OCI-LY1 (cell line): ENCODE data around the gene HNRNPAB.

ENCODE experiments used
- H2AFZ ChIP-seq: fragments of 200-600 bp; sonication (generic), shearing (Covaris generic); 2 replicates; pipeline ENCODE4 v1.6.0; 2014; ENCODE audit warnings: antibody characterized with exemption, mild to moderate bottlenecking, low read length
- H3F3A ChIP-seq: fragments of 200-600 bp; sonication (generic), shearing (Covaris generic); 2 replicates; pipeline ENCODE4 v1.6.0; 2014; ENCODE audit warnings: mild to moderate bottlenecking, antibody characterized with exemption, low read length, moderate library complexity; ENCODE audit not compliant: insufficient read depth
- H3K27ac ChIP-seq: fragments of 200-600 bp; sonication (generic); 2 replicates; pipeline ENCODE4 v1.5.1; 2014; ENCODE audit warnings: low read length, mixed run types, mild to moderate bottlenecking, low read depth; ENCODE audit not compliant: poor library complexity, severe bottlenecking
- H3K27me3 ChIP-seq: fragments of 200-600 bp; sonication (generic); 2 replicates; pipeline ENCODE4 v1.6.0; 2014; ENCODE audit warnings: antibody characterized with exemption, mild to moderate bottlenecking, low read length, moderate library complexity; ENCODE audit not compliant: insufficient read depth
- H3K36me3 ChIP-seq: fragments of 200-600 bp; sonication (generic); 2 replicates; pipeline ENCODE4 v1.6.1; 2014; ENCODE audit warnings: mild to moderate bottlenecking, antibody characterized with exemption, low read length, moderate library complexity, mixed read lengths; ENCODE audit not compliant: insufficient read depth
- H3K4me1 ChIP-seq: fragments of 200-600 bp; sonication (generic); 2 replicates; pipeline ENCODE4 v1.5.1; 2014; ENCODE audit warnings: mild to moderate bottlenecking, low read length, moderate library complexity; ENCODE audit not compliant: insufficient read depth, severe bottlenecking
- H3K4me2 ChIP-seq: fragments of 200-600 bp; sonication (generic), shearing (Covaris generic); 2 replicates; pipeline ENCODE4 v1.6.1; 2014; ENCODE audit warnings: low read length
- H3K4me3 ChIP-seq: fragments of 200-600 bp; sonication (generic); 2 replicates; pipeline ENCODE4 v1.5.1; 2014; ENCODE audit warnings: low read length, low read depth, mild to moderate bottlenecking, mixed read lengths; ENCODE audit not compliant: poor library complexity, severe bottlenecking
- H3K79me2 ChIP-seq: fragments of 200-600 bp; shearing (Covaris generic); 2 replicates; pipeline ENCODE4 v1.6.1; 2016; ENCODE audit warnings: mixed run types, low read length, mixed read lengths; ENCODE audit not compliant: insufficient read depth
- H3K9ac ChIP-seq: fragments of 200-600 bp; sonication (generic), shearing (Covaris generic); 2 replicates; pipeline ENCODE4 v1.6.1; 2014; ENCODE audit warnings: mild to moderate bottlenecking, low read length, mixed read lengths
- H3K9me2 ChIP-seq: fragments of 200-600 bp; sonication (generic), shearing (Covaris generic); 2 replicates; pipeline ENCODE4 v1.6.1; 2014; ENCODE audit warnings: low read depth, mild to moderate bottlenecking, low read length, mixed read lengths
- H3K9me3 ChIP-seq: fragments of 200-600 bp; shearing (Covaris generic); 2 replicates; pipeline ENCODE4 v1.6.1; 2014; ENCODE audit warnings: low read length, mixed read lengths
- H4K20me1 ChIP-seq: fragments of 200-600 bp; sonication (generic), shearing (Covaris generic); 2 replicates; pipeline ENCODE4 v1.6.0; 2016; ENCODE audit warnings: mild to moderate bottlenecking, low read length; ENCODE audit not compliant: insufficient read depth
- EZH2 ChIP-seq: fragments of 200-600 bp; sonication (generic), shearing (Covaris generic); IDR thresholded peaks from 2 replicates; pipeline ENCODE4 v1.8.0; 2017; ENCODE audit warnings: borderline replicate concordance, mixed run types, mild to moderate bottlenecking, antibody characterized with exemption, low read length, moderate library complexity, mixed read lengths
- TF ChIP-seq, protein P1 (sequence below): fragments of 200-600 bp; sonication (generic), shearing (Covaris generic); IDR thresholded peaks from 2 replicates; pipeline ENCODE4 v1.5.1; 2017; ENCODE audit warnings: mild to moderate bottlenecking, antibody characterized with exemption, low read length, moderate library complexity, mixed read lengths

Gene HNRNPAB

DNA sequence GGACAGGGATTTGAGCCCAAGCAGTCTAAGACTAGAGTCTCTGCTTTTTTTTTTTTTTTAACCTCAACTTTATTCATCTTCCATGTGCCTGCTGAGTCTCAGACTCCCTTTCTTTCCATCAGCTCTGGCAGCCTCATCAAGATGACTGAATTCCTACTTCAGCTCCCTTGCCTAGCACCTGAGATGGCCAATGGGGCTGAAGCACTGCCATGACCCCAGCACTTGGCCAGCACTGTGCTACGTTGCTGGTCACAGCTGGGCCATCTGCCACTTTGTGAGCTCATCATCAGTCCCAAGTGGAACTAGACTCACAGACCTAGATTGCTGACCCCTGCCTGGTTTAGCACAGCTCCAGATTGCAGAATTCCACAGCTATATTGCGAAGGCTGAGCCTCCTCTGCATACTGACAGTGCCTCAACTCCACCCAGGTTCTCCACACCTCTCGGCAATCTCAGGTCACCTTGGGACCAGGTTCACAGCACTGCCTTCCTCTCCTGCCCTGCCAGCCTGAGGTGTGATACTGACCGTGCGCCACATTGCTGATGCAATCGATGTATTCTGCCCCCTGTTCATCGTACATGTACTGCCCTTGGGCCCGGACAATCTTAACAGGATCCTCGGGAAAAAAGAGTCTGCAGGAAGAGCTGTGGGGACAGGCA lies 26.7 kb downstream of the HNRNPAB start:
- Histone ChIP-seq H3K9ac (peak overlapping the region; percentile 99), H3K27me3 (no peaks in the 10 kb centered on the region), H3K36me3 (peaks cover 50% of the 10 kb centered on the region), H3K4me1 (peaks cover 20% of the 10 kb centered on the region), H3F3A (0 out of 2 replicates have a peak, but pooled peaks cover 3% of the 10 kb centered on the region), H3K9me2 (no peaks in the 10 kb centered on the region), H3K79me2 (peaks cover 7% of the 10 kb centered on the region), H3K4me3 (peak overlapping the region; percentile 99), H4K20me1 (no peaks in the 10 kb centered on the region), H3K4me2 (peak overlapping the region; percentile 94), H3K9me3 (no peaks in the 10 kb centered on the region), H3K27ac (peak overlapping the region; percentile 0), H2AFZ (no peak overlapping the region)
- TF ChIP-seq, protein P1, sequence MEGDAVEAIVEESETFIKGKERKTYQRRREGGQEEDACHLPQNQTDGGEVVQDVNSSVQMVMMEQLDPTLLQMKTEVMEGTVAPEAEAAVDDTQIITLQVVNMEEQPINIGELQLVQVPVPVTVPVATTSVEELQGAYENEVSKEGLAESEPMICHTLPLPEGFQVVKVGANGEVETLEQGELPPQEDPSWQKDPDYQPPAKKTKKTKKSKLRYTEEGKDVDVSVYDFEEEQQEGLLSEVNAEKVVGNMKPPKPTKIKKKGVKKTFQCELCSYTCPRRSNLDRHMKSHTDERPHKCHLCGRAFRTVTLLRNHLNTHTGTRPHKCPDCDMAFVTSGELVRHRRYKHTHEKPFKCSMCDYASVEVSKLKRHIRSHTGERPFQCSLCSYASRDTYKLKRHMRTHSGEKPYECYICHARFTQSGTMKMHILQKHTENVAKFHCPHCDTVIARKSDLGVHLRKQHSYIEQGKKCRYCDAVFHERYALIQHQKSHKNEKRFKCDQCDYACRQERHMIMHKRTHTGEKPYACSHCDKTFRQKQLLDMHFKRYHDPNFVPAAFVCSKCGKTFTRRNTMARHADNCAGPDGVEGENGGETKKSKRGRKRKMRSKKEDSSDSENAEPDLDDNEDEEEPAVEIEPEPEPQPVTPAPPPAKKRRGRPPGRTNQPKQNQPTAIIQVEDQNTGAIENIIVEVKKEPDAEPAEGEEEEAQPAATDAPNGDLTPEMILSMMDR: no peak
- TF ChIP-seq EZH2: no peak

DNA sequence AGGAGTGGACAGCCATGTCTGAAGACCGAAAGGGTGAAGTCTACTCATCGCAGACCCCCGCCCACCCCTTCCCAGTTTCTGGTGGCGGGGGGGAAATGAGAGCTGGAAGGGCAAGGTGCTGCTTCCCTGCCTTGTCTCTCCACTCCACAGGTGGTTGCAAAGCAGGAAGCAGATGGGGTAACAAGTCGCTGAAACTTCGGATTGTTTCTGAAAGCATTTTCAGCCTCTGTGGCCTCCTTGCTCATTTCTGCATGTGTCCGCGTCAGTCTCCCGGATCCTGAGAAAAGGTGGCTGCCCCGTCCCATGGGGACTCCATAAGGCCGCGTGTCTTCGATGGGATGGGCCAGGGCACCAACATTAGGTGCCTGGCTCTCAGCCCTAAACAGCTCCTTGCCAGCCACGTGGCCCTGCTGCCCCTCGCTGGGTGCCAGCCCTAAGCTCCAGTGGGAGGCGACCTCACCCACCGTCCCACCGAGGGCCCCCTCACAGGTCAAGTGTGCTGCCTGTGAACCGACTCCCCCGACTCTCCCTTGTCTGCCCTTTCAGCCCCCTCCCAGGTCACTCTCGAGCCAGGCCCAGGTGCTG lies 27.3 kb downstream of the HNRNPAB start:
- Histone ChIP-seq H3K36me3 (peaks cover 47% of the 10 kb centered on the region), H3K27me3 (no peaks in the 10 kb centered on the region), H4K20me1 (no peaks in the 10 kb centered on the region), H3F3A (0 out of 2 replicates have a peak, but pooled peaks cover 3% of the 10 kb centered on the region), H3K27ac (peak overlapping the region; percentile 0), H3K4me2 (peak overlapping the region; percentile 94), H3K4me1 (peaks cover 20% of the 10 kb centered on the region), H3K9me3 (no peaks in the 10 kb centered on the region), H3K4me3 (peak overlapping the region; percentile 99), H2AFZ (no peak overlapping the region), H3K9me2 (no peaks in the 10 kb centered on the region), H3K9ac (peak overlapping the region; percentile 99), H3K79me2 (peaks cover 7% of the 10 kb centered on the region)
- TF ChIP-seq, protein P1: 0 out of 2 replicates have a peak, but pooled peaks have one; percentile 7
- no peak for TF ChIP-seq EZH2

DNA sequence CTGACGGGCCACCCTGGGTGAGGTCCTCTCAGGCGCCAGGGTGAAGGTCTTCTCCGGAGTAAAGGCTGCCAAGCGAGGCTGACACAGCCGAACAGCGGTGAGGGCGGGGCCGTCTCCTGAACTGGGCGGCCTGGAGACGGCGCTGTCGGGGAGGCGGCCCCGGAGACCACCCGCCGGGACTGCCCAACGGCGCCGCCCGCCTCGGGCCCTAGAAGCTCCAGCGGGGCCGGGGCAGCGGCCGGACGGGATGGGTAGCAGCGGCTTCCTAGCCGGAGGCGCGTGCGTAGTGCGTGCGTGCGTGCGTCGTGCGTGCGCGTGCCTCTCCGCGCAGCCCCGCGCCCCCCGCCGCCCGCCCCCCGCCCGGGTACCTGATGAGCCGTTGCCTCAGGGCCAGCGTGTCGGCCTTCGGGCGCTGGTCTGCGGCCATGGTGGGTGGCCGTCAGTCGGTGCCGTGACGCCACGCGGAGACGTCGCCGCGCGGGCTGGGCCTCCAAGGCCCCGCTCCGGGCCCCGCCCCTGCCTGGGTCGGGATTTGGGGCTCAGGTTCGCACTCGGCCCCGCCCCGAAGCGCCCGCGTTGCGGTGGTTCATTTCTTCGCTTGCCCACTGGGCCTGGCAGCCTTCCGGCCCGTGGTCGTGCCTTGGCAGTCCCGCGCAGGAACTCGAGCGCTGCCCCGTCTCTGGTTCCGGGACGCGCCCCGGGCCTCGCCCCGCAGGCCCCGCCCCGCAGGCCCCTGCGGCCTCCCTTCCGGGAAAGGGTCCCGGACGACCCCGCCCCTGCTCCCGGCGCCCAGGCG lies 28.0 kb downstream of the HNRNPAB start, which contains the start of gene PHYKPL:
Gene PHYKPL (minus strand): TSS at position 679 of the 796 bp plus-strand sequence. CDS start 252 bp downstream, at position 427.
- H3K27ac ChIP-seq: peak within 1 kb of the TSS; percentile 37
- TF ChIP-seq EZH2: no peak
- TF ChIP-seq, protein P1: peak; percentile 2; the same call in 1 of the 2 replicates
- peaks cover 40% of the 10 kb centered on the region for H3K36me3 ChIP-seq
- H3K9ac ChIP-seq: peak within 1 kb of the TSS; percentile 99
- peak within 1 kb of the TSS; percentile 99 for H3K4me3 ChIP-seq
- H3F3A ChIP-seq: 0 out of 2 replicates have a peak, but pooled peaks cover 3% of the 10 kb centered on the region
- H3K27me3 ChIP-seq: no peaks in the 10 kb centered on the region
- no peaks in the 10 kb centered on the region for H3K9me3 ChIP-seq
- peaks cover 20% of the 10 kb centered on the region for H3K4me1 ChIP-seq
- peak within 1 kb of the TSS; percentile 94 for H3K4me2 ChIP-seq
- H3K79me2 ChIP-seq: peaks cover 7% of the 10 kb centered on the region
- H4K20me1 ChIP-seq: no peaks in the 10 kb centered on the region
- 0 out of 2 replicates have a peak within 1 kb of the TSS, but pooled peaks have one; percentile 2 for H2AFZ ChIP-seq
- no peaks in the 10 kb centered on the region for H3K9me2 ChIP-seq
